ENCODE measurements around the gene IPPK. TPM values are rescaled to one million over a fixed set of nuclear protein-coding genes. Genes with fewer than 3 reads are reported as not detected.

IPPK gene
- total RNA-seq, 1 experiment from 2014 or later: 15.4 TPM

DNA sequence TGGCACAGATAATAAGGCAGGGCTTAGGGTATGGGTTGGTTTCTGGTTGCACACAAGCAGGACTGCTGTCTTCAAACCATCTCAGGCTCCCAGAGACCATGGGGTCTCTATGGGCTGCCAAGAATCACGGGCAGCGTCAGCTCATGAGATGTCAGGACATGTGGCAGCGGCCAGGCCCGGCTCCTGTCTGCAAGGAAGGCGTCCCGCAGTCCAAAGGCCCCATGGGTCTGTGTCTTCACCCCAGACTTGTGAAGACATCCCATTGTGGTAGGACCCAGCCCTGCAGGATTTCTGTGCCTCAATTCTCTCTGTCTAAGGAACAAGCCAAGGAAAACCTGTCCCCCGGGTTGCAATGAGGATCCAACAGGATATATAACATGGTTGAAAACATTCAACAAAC, 32.6 kb downstream of the IPPK start:
- TF ChIP-seq ZFX (IDR thresholded peaks at IDR 0.05): no peak
- no peak for TF ChIP-seq RAD21 (IDR thresholded peaks at IDR 0.05; ENCODE audit: low read depth)
- TF ChIP-seq EZH2 (IDR thresholded peaks at IDR 0.05): no peak
- Histone ChIP-seq H3K9me3 (ENCODE audit: control insufficient read depth in 1 of 2, insufficient read depth in 1 of 2, low read depth in 1 of 2, low read length in 2 of 2) (no peaks in the 10 kb centered on the region), H3K9me2 (ENCODE audit: insufficient read depth) (no peaks in the 10 kb centered on the region), H3K4me3 (replicated peaks in 1 of 2; ENCODE audit: low read depth in 1 of 2, low read length in 2 of 2) (no peak overlapping the region), H3K4me1 (ENCODE audit: control insufficient read depth in 1 of 2, insufficient read depth in 2 of 2, low read length in 2 of 2) (no peaks in the 10 kb centered on the region), H3K9ac (ENCODE audit: low read length) (no peak overlapping the region), H3K27me3 (ENCODE audit: insufficient read depth, low read length) (no peaks in the 10 kb centered on the region), H2AFZ (ENCODE audit: low read depth, low read length, poor library complexity, severe bottlenecking) (no peak overlapping the region), H3K36me3 (ENCODE audit: control insufficient read depth in 1 of 2, insufficient read depth in 2 of 2, low read length in 2 of 2) (peaks cover 26 to 39% of the 10 kb centered on the region in 2 experiments; a peak in 3 of 4 replicates), H3K27ac (ENCODE audit: low read depth, low read length) (no peak overlapping the region), H4K20me1 (ENCODE audit: insufficient read depth) (no peaks in the 10 kb centered on the region), H3K4me2 (ENCODE audit: low read length) (no peak overlapping the region), H3K79me2 (ENCODE audit: insufficient read depth, low read length) (no peaks in the 10 kb centered on the region)
- no peak for ATAC-seq
- CTCF ChIA-PET: no interaction called here
- POLR2A ChIA-PET: no interaction called here
- DNase-seq (ENCODE audit: low read depth, low spot score): no peak
- intact Hi-C loops (cut with micrococcal nuclease): no loop called here
- RAD21 ChIA-PET (ENCODE audit: low non-redundant PET in 1 of 2, low total read pairs in 2 of 2, uncharacterized antibody in 2 of 2, unreplicated experiment in 2 of 2): no interaction called here
- BruUV-seq (replicated peaks): no TSS peak

GRCh38 chr9:92636627-92637026, 33.3 kb downstream of the IPPK start:
- TF ChIP-seq JUND (IDR thresholded peaks at IDR 0.05) (no peak), CTCF (IDR thresholded peaks at IDR 0.05 in 2 of 3, conservative IDR thresholded peaks at IDR 0.05 in 1 of 3; ENCODE audit: borderline replicate concordance in 1 of 3, insufficient read depth in 1 of 3, low read depth in 2 of 3, low read length in 2 of 3) (peak in 1 of 3 experiments; percentile 26; a peak in 1 of 6 replicates), CBX3 (IDR thresholded peaks at IDR 0.05; ENCODE audit: low read depth) (no peak), EZH2phosphoT487 (IDR thresholded peaks at IDR 0.05; ENCODE audit: borderline replicate concordance) (no peak), SIN3A (IDR thresholded peaks at IDR 0.05; ENCODE audit: low read depth) (no peak)
- TF ChIP-seq, protein P1, sequence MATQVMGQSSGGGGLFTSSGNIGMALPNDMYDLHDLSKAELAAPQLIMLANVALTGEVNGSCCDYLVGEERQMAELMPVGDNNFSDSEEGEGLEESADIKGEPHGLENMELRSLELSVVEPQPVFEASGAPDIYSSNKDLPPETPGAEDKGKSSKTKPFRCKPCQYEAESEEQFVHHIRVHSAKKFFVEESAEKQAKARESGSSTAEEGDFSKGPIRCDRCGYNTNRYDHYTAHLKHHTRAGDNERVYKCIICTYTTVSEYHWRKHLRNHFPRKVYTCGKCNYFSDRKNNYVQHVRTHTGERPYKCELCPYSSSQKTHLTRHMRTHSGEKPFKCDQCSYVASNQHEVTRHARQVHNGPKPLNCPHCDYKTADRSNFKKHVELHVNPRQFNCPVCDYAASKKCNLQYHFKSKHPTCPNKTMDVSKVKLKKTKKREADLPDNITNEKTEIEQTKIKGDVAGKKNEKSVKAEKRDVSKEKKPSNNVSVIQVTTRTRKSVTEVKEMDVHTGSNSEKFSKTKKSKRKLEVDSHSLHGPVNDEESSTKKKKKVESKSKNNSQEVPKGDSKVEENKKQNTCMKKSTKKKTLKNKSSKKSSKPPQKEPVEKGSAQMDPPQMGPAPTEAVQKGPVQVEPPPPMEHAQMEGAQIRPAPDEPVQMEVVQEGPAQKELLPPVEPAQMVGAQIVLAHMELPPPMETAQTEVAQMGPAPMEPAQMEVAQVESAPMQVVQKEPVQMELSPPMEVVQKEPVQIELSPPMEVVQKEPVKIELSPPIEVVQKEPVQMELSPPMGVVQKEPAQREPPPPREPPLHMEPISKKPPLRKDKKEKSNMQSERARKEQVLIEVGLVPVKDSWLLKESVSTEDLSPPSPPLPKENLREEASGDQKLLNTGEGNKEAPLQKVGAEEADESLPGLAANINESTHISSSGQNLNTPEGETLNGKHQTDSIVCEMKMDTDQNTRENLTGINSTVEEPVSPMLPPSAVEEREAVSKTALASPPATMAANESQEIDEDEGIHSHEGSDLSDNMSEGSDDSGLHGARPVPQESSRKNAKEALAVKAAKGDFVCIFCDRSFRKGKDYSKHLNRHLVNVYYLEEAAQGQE (IDR thresholded peaks at IDR 0.05; ENCODE audit: low read depth): no peak
- BruUV-seq (replicated peaks): no TSS peak
- ChIA-PET CTCF (interaction anchor here (1.5 kb wide), 1 partner anchor 496 kb away, joined by 5 read pairs; no protein-coding TSS in a partner anchor), POLR2A (no interaction called here), RAD21 (ENCODE audit: low non-redundant PET in 1 of 2, low total read pairs in 2 of 2, uncharacterized antibody in 2 of 2, unreplicated experiment in 2 of 2) (no interaction called here)
- H3K4me2 ChIP-seq (ENCODE audit: low read length): no peak overlapping the region
- H3K9me2 ChIP-seq (ENCODE audit: insufficient read depth): no peaks in the 10 kb centered on the region
- no peak for DNase-seq (ENCODE audit: low read depth, low spot score)
- no peaks in the 10 kb centered on the region for H3K4me1 ChIP-seq (ENCODE audit: control insufficient read depth in 1 of 2, insufficient read depth in 2 of 2, low read length in 2 of 2)
- H3K27me3 ChIP-seq (ENCODE audit: insufficient read depth, low read length): no peaks in the 10 kb centered on the region
- H3K9me3 ChIP-seq (ENCODE audit: control insufficient read depth in 1 of 2, insufficient read depth in 1 of 2, low read depth in 1 of 2, low read length in 2 of 2): no peaks in the 10 kb centered on the region
- H3K27ac ChIP-seq (ENCODE audit: low read depth, low read length): no peak overlapping the region
- H2AFZ ChIP-seq (ENCODE audit: low read depth, low read length, poor library complexity, severe bottlenecking): no peak overlapping the region
- peaks cover 25 to 45% of the 10 kb centered on the region in 2 experiments; a peak in 3 of 4 replicates for H3K36me3 ChIP-seq (ENCODE audit: control insufficient read depth in 1 of 2, insufficient read depth in 2 of 2, low read length in 2 of 2)
- H4K20me1 ChIP-seq (ENCODE audit: insufficient read depth): no peaks in the 10 kb centered on the region
- intact Hi-C loops (cut with micrococcal nuclease): no loop called here
- no peaks in the 10 kb centered on the region for H3K79me2 ChIP-seq (ENCODE audit: insufficient read depth, low read length)
- no peak overlapping the region for H3K9ac ChIP-seq (ENCODE audit: low read length)
- H3K4me3 ChIP-seq (replicated peaks in 1 of 2; ENCODE audit: low read depth in 1 of 2, low read length in 2 of 2): no peak overlapping the region
- no peak for ATAC-seq

All from HCT116 (cell line).